Lung microvascular endothelial cell (primary cell): Measurements from ENCODE around the gene TTC23. TPM values are rescaled to one million over a fixed set of nuclear protein-coding genes. Genes with fewer than 3 reads are reported as not detected.
A peak's percentile ranks its signal among the peaks of the same experiment; 100 is the strongest.

Experiments
- DNase-seq, 2 donors: peaks; one replicate each; pipeline versions ENCODE4 v3.0.0 to v3.0.0-alpha.2; 2010; ENCODE audit warnings: low read depth in 2 of 2
- total RNA-seq: library from RNA; depleted of rRNA; stranded (reverse); fragments of >200 nt; gene quantifications from 2 replicates; pipeline ENCODE4 v1.2.1, GENCODE V29; 2014

The TTC23 gene
- total RNA-seq, 1 donor from 2014 or later: 17.1 TPM

DNA sequence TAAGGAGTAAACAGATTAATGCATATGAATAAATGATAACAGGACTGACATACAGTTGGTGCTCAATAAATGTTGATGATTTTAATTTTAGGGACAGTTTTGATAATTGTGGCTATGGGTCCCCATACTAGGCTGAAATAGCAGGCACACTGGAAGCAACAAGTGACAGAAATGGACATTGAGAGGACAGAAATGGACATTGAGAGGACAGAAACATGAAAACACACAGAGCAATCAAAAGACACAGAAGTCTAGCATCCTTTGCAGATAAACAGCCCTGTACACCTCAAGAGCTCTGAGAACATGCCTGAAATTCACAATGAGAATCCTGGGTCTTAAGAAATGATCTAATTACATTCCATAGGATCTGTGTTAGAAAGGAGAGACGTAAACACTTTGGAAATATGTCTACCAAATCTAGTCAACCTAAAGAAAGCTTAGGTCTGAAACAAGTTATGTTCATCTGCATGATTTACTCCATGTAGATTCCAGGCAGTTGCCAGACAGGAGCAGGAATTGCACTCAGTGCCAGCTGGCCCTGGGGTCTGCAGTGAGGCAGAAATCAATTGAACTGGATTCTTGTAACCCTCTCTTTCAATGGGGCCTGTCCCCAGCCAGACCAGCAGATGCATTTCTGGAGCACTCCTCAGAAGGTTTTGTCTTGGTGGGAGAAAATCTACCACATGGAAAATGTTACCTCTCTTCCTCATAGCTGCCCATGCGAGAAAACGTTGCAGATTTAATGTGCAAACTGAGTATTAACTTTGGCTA lies 84.2 kb downstream of the TTC23 start:
- DNase-seq: no peak

- no peak for DNase-seq
Observed at GRCh38 chr15:99164119-99164518, 85.3 kb downstream of the TTC23 start.

- DNase-seq: no peak
Observed at GRCh38 chr15:99163271-99164062, 85.9 kb downstream of the TTC23 start.

GRCh38 chr15:99158626-99159412 lies 90.6 kb downstream of the TTC23 start:
- no peak for DNase-seq

GRCh38 chr15:99157456-99157855 lies 91.9 kb downstream of the TTC23 start:
- peak; percentile 68 to 87 for DNase-seq

- no peak for DNase-seq
Observed at GRCh38 chr15:99155961-99156443, 93.4 kb downstream of the TTC23 start.

DNA sequence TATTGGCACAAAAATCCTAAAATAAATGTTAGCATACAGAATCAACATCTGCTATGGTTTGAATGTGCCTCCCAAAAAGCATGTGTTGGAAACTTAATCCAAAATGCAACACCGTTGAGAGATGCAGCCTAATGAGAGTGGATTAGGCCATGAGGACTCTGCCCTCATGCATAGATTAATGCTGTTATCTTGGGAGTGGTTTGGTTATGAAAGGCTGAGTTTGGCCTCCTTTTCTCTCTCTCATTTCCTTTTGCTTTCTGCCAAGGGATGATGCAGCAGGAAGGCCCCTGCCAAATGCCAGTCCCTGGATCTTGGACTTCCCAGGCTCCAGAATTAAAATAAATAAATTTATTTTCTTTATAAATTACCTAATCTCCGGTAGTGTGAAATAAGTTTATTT lies 95.1 kb downstream of the TTC23 start:
- DNase-seq: peak in 1 of 2 donors; percentile 24

DNA sequence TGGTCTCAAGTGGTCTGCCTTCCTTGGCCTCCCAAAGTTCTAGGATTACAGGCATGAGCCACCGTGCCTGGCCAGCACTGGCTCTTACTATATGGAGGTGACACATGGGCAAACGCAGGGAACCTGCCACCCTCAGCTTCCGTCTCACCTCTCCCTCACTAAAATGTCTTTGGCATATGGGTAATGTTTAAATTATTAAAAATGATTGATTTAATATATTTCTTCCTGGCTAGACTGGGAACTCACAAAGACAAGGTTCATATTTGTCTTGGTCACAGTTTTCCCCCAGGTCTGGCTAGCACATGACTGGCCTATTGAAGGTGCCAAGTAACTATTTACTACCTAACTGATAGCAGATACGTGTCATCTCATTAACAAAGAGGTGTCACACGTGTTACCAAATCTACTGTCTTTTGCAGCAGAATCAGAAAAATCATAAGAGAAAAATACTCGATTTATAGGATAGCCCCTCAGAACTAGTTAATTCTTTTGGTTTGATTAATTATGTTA lies 96.3 kb downstream of the TTC23 start:
- no peak for DNase-seq

- DNase-seq: peak in 1 of 2 donors; percentile 14
Observed at GRCh38 chr15:99151156-99151555, 98.2 kb downstream of the TTC23 start.

- no peak for DNase-seq
Observed at GRCh38 chr15:99149366-99149765, 100.0 kb downstream of the TTC23 start.

DNA sequence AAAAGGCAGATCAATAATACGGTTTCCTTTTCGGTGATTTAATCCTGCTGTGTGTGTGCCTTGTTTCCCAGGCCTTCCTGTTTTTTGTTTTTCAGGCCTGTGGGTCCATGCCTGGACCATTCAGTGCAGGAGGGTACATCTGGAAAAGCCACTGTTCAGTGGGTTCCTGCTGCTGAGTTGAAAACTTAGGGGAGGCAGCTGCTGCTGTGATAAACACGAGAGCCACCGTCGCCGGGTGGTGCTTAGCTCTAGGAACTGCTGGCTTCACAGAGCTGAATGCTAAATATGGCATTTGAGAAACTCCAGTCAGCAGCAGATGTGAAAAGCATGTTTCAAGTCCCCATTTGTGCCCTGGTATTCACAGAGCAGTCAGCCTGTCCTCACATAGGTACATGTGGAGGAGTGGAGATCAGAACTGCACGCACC lies 100.5 kb downstream of the TTC23 start:
- DNase-seq: peak in 1 of 2 donors; percentile 77

DNA sequence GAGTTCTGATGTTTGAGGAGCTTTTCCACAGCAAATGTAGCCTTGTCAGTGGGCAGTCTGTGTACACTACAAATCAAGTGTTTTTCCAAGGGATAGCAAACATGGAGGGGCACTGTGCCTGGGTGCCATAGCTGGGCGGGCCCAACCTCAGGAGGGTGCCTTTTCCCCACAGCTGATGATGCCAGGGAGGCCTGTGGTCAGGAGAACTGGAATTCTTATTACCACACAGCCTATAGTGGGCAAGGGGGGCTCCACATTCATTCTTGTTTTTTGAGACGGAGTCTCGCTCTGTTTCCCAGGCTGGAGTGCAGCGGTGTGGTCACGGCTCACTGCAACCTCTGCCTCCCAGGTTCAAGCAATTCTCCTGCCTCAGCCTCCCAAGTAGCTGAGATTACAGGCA lies 102.7 kb downstream of the TTC23 start:
- no peak for DNase-seq

DNA sequence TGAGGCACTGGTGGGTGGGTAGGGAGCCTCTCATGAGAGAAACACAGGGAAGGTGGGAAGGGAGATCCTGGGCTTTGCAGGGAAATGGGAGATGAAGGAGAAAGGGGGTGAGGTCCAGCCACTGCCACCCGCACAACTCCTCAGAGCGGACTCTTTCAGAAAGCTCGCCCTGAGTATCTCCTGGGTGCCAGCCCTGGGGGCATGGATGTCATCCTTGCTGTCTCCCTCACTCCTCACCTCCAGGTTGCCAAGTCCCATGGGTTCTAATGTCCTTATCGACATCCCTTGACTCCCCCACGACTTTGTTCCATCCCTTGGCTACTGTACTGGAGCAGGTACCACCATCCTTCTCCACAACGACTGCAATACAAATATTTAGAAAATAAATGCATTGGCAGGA lies 103.6 kb downstream of the TTC23 start:
- no peak for DNase-seq

- DNase-seq: no peak
Observed at GRCh38 chr15:99145005-99145404, 104.4 kb downstream of the TTC23 start.

DNA sequence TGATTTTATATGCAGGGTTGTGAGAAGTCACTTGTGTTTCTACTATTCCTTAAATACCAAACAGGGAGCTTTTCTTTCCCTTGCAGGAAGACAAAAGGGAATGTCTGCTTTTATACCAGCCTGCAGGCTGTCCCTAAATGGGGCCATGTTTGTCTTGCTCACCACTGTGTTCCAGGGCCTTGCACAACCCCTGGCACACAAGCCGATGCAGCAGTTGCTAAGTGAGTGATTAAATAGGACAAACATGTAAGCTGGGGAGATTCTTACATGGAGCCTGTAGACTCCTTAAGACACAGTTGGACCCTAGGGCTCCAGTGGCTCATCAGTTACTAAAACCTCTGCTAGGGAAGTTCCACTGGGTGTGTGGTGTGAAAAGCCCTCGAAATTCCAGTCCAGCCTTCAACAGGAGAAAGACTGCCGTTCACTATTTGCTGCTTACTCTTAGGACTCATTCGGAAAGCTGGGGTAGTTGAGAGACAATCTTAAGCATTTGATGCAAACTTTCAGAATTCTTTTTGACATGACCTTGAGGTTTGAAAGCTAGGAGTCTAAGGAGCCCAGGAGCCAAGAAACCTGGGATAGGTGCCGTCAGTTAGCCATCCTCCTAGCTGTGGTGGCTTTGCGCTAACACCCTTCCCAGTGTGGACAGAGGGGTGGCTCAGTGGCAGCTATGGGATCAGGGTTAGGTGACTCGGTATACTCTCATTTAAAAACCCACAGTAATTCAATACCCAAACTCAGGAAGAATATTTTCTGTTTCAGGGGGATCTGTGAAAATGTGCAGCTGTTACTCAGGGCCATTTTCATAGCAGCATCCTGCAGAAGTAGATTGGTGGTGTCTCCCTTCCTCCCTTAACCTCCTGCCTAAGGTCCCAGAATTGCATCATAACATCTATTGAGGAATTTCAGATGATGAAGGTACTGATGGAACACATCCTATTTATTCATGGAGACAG lies 105.4 kb downstream of the TTC23 start:
- DNase-seq: no peak

GRCh38 chr15:99143242-99143641 lies 106.1 kb downstream of the TTC23 start:
- DNase-seq: no peak

DNA sequence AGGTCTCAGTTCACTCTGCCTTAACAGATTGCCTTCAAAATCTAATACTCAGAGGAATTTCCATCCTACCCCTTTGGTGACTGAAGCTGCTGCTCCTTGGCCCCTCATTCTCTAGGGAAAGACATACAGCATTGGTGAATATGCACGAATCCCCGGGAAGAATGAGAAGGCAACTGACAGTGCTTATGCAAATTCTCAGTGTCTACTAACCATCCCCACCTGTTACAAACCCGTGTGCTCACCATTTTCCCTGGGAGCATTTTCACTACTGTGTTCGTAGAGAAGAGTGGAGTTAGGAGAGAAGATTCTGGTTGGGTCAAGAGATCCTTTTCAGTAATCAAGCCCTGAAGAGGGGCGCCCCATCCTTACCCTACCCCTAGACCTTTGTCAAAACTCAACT lies 106.8 kb downstream of the TTC23 start:
- DNase-seq: no peak

- no peak for DNase-seq
Observed at GRCh38 chr15:99141943-99142342, 107.4 kb downstream of the TTC23 start.

- no peak for DNase-seq
Observed at GRCh38 chr15:99140590-99140989, 108.8 kb downstream of the TTC23 start.

GRCh38 chr15:99139276-99139675 lies 110.1 kb downstream of the TTC23 start:
- DNase-seq: no peak
